HG03432 (cell line): ENCODE results near the gene MAGOHB.
A peak's percentile ranks its signal among the peaks of the same experiment; 100 is the strongest.

ENCODE experiments used
- ATAC-seq: cut with Tn5 transposase; IDR thresholded peaks from one replicate; pipeline ENCODE4 v1.9.1; 2021; ENCODE audit warnings: mild to moderate bottlenecking, moderate library complexity; ENCODE audit not compliant: unreplicated experiment

The MAGOHB gene

GRCh38 chr12:10557766-10558165 is 55.6 kb downstream of the MAGOHB start:
- ATAC-seq: peak; percentile 67

- ATAC-seq: no peak
These were observed 56.1 kb downstream of the MAGOHB start for GRCh38 chr12:10557329-10557728.

GRCh38 chr12:10554756-10555481 is 58.5 kb downstream of the MAGOHB start:
- ATAC-seq: no peak

- no peak for ATAC-seq
These were observed 59.1 kb downstream of the MAGOHB start for GRCh38 chr12:10554228-10554755.
